Measurements from ENCODE around the gene SLC35B3.
"Not testable (repeated sequence)": the region's sequence is repeated elsewhere in the genome, so short reads cannot be mapped to it uniquely, and the experiment has no call there.

Gene SLC35B3

GRCh38 chr6:8414844-8415243 is 20.5 kb downstream of the SLC35B3 start:
- TF ChIP-seq ZFX (IDR thresholded peaks at IDR 0.05; ENCODE audit: borderline replicate concordance) (no peak), CTCF (IDR thresholded peaks at IDR 0.05) (no peak)
- H3K27ac ChIP-seq = no peak overlapping the region

- H3K27ac ChIP-seq = not testable (repeated sequence)
These were observed 29.4 kb downstream of the SLC35B3 start for GRCh38 chr6:8405946-8406345.

- no peak for TF ChIP-seq ZFX (IDR thresholded peaks at IDR 0.05; ENCODE audit: borderline replicate concordance)
- TF ChIP-seq CTCF (IDR thresholded peaks at IDR 0.05) = no peak
- H3K27ac ChIP-seq = no peak overlapping the region
These were observed 32.8 kb downstream of the SLC35B3 start for GRCh38 chr6:8402546-8402945.

- no peak overlapping the region for H3K27ac ChIP-seq
- no peak for TF ChIP-seq CTCF (IDR thresholded peaks at IDR 0.05)
- TF ChIP-seq ZFX (IDR thresholded peaks at IDR 0.05; ENCODE audit: borderline replicate concordance) = no peak
These were observed 34.7 kb downstream of the SLC35B3 start for GRCh38 chr6:8400663-8401062.

GRCh38 chr6:8392569-8392968 is 42.8 kb downstream of the SLC35B3 start:
- TF ChIP-seq CTCF (IDR thresholded peaks at IDR 0.05) (no peak), ZFX (IDR thresholded peaks at IDR 0.05; ENCODE audit: borderline replicate concordance) (no peak)
- H3K27ac ChIP-seq = no peak overlapping the region

- TF ChIP-seq CTCF (IDR thresholded peaks at IDR 0.05) = no peak
- TF ChIP-seq ZFX (IDR thresholded peaks at IDR 0.05; ENCODE audit: borderline replicate concordance) = no peak
- H3K27ac ChIP-seq = no peak overlapping the region
These were observed 43.4 kb downstream of the SLC35B3 start for GRCh38 chr6:8391934-8392333.

DNA sequence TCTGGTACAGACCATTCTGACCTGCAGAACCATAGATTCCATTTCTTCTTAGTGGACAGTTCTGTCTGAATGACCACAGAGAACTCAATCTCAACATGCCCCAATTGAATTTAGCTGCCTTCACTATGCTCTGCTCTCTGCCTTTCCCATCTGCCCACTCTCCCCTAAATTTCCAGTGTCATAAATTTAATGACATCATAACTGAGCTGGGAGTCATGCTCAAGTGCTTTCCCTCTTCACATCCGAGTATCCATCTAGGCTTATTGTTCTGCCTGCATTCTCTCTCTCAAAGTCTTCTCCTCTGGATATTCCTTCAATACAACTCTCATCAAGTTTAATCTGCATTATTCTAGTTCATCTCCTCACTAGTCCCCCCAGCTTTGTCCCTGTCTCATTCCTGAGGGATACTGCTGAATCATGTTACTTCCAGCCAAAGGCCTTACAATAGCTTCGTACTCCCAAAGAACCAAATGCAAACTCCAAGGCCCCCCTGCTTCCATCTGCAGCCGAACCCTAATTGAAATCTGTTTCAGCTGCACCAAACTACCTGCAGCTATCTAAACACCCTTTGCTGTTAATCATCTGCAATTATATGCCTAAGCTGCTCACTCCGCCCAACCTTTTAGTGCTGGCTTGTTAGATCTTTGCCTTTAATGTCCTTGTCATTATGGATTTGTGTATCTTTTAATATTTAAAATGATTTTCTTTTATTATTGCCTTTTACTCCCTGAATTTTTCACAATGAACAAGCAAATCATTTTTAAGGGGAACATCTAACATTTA is 46.1 kb downstream of the SLC35B3 start:
- TF ChIP-seq CTCF (IDR thresholded peaks at IDR 0.05) = no peak
- TF ChIP-seq ZFX (IDR thresholded peaks at IDR 0.05; ENCODE audit: borderline replicate concordance) = no peak
- H3K27ac ChIP-seq = no peak overlapping the region

Measured in 22Rv1 (cell line).